Measurements from ENCODE around the gene HSP90B1. TPM values are rescaled to one million over a fixed set of nuclear protein-coding genes. Genes with fewer than 3 reads are reported as not detected.

The HSP90B1 gene
- total and polyA plus RNA-seq, 2 of the 13 experiments (the other 11 are each of a cell fraction or from before 2014, with no cell fraction given), result 800 to 954 TPM

DNA sequence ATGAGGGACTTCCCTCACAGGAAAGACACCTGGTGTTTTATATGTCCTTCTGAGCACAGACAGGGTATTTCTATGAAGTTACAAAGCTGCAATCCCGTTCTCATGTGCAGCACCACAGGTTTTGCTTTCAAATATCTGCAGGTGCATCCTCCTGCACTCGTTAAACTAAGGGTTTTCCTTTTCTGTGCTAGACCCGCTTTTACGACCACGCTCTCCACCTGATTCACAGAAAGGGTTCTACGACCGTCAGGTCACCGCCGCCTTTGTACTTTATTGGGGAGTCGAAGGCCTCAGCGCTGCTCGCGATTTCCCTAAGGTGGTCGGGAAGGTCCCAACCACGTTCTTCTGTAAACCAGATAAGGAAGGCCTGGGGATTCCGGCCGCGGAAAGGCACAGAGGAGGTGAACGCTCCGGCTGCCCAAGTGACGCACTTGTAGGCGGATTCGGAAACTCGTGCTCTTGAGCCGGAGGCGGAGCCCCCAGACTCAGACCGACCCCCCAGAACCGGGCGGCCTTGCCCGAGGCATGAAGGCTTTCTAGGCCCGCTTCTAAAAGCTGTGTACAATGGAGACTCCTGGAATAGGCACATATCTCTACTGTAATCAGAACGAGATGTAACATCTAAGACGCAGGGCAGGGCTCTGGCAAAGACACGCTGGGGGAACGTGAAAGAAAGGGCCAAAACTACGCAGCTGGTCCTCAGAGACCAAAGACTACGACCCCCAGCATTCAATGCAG, 995 bp upstream of the HSP90B1 start (continued):
- TF ChIP-seq, protein P1, sequence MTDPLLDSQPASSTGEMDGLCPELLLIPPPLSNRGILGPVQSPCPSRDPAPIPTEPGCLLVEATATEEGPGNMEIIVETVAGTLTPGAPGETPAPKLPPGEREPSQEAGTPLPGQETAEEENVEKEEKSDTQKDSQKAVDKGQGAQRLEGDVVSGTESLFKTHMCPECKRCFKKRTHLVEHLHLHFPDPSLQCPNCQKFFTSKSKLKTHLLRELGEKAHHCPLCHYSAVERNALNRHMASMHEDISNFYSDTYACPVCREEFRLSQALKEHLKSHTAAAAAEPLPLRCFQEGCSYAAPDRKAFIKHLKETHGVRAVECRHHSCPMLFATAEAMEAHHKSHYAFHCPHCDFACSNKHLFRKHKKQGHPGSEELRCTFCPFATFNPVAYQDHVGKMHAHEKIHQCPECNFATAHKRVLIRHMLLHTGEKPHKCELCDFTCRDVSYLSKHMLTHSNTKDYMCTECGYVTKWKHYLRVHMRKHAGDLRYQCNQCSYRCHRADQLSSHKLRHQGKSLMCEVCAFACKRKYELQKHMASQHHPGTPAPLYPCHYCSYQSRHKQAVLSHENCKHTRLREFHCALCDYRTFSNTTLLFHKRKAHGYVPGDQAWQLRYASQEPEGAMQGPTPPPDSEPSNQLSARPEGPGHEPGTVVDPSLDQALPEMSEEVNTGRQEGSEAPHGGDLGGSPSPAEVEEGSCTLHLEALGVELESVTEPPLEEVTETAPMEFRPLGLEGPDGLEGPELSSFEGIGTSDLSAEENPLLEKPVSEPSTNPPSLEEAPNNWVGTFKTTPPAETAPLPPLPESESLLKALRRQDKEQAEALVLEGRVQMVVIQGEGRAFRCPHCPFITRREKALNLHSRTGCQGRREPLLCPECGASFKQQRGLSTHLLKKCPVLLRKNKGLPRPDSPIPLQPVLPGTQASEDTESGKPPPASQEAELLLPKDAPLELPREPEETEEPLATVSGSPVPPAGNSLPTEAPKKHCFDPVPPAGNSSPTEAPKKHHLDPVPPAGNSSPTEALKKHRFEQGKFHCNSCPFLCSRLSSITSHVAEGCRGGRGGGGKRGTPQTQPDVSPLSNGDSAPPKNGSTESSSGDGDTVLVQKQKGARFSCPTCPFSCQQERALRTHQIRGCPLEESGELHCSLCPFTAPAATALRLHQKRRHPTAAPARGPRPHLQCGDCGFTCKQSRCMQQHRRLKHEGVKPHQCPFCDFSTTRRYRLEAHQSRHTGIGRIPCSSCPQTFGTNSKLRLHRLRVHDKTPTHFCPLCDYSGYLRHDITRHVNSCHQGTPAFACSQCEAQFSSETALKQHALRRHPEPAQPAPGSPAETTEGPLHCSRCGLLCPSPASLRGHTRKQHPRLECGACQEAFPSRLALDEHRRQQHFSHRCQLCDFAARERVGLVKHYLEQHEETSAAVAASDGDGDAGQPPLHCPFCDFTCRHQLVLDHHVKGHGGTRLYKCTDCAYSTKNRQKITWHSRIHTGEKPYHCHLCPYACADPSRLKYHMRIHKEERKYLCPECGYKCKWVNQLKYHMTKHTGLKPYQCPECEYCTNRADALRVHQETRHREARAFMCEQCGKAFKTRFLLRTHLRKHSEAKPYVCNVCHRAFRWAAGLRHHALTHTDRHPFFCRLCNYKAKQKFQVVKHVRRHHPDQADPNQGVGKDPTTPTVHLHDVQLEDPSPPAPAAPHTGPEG (CRISPR knock-in tag; IDR thresholded peaks at IDR 0.05), result no peak
- TF ChIP-seq ZNF143 (CRISPR knock-in tag; IDR thresholded peaks at IDR 0.05) (peak; percentile 91), ZNF567 (CRISPR knock-in tag; IDR thresholded peaks at IDR 0.05; ENCODE audit: borderline replicate concordance) (no peak), ZNF879 (CRISPR knock-in tag; IDR thresholded peaks at IDR 0.05) (no peak), HES4 (CRISPR knock-in tag; IDR thresholded peaks at IDR 0.05; ENCODE audit: borderline replicate concordance) (peak; percentile 83; the same call in 1 of the 2 replicates), ZNF124 (CRISPR knock-in tag; IDR thresholded peaks at IDR 0.05) (no peak), FOXP1 (IDR thresholded peaks at IDR 0.05) (no peak), FOXP1 (CRISPR knock-in tag; IDR thresholded peaks at IDR 0.05) (no peak), ZNF235 (CRISPR knock-in tag; IDR thresholded peaks at IDR 0.05; ENCODE audit: borderline replicate concordance) (no peak), PTBP1 (IDR thresholded peaks at IDR 0.05; ENCODE audit: low read depth, low read length, poor library complexity, severe bottlenecking) (no peak), CBFB (CRISPR knock-in tag; IDR thresholded peaks at IDR 0.05) (no peak)
- TF ChIP-seq, protein P2, sequence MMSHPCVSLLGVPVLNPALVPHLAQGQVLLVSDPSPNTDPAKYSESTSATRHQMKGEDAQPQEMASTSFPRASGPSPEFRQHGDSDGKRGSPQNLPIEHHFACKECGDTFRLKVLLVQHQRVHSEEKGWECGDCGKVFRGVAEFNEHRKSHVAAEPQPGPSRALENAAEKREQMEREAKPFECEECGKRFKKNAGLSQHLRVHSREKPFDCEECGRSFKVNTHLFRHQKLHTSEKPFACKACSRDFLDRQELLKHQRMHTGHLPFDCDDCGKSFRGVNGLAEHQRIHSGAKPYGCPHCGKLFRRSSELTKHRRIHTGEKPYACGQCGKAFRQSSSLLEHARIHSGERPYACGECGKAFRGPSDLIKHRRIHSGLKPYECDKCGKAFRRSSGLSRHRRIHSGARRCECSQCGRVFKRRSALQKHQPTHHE (CRISPR knock-in tag; IDR thresholded peaks at IDR 0.05; ENCODE audit: borderline replicate concordance), result no peak
- TF ChIP-seq, protein P3, sequence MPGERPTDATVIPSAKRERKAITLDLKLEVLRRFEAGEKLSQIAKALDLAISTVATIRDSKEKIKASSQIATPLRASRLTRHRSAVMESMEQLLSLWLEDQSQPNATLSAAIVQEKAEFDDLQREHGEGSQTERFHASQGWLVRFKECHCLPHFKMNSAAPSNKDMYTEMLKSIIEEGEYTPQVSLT (CRISPR knock-in tag; IDR thresholded peaks at IDR 0.05; ENCODE audit: borderline replicate concordance, low read depth), result no peak
- TF ChIP-seq, protein P4, sequence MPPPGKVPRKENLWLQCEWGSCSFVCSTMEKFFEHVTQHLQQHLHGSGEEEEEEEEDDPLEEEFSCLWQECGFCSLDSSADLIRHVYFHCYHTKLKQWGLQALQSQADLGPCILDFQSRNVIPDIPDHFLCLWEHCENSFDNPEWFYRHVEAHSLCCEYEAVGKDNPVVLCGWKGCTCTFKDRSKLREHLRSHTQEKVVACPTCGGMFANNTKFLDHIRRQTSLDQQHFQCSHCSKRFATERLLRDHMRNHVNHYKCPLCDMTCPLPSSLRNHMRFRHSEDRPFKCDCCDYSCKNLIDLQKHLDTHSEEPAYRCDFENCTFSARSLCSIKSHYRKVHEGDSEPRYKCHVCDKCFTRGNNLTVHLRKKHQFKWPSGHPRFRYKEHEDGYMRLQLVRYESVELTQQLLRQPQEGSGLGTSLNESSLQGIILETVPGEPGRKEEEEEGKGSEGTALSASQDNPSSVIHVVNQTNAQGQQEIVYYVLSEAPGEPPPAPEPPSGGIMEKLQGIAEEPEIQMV (CRISPR knock-in tag; IDR thresholded peaks at IDR 0.05; ENCODE audit: low read depth), result no peak
- TF ChIP-seq, protein P5, sequence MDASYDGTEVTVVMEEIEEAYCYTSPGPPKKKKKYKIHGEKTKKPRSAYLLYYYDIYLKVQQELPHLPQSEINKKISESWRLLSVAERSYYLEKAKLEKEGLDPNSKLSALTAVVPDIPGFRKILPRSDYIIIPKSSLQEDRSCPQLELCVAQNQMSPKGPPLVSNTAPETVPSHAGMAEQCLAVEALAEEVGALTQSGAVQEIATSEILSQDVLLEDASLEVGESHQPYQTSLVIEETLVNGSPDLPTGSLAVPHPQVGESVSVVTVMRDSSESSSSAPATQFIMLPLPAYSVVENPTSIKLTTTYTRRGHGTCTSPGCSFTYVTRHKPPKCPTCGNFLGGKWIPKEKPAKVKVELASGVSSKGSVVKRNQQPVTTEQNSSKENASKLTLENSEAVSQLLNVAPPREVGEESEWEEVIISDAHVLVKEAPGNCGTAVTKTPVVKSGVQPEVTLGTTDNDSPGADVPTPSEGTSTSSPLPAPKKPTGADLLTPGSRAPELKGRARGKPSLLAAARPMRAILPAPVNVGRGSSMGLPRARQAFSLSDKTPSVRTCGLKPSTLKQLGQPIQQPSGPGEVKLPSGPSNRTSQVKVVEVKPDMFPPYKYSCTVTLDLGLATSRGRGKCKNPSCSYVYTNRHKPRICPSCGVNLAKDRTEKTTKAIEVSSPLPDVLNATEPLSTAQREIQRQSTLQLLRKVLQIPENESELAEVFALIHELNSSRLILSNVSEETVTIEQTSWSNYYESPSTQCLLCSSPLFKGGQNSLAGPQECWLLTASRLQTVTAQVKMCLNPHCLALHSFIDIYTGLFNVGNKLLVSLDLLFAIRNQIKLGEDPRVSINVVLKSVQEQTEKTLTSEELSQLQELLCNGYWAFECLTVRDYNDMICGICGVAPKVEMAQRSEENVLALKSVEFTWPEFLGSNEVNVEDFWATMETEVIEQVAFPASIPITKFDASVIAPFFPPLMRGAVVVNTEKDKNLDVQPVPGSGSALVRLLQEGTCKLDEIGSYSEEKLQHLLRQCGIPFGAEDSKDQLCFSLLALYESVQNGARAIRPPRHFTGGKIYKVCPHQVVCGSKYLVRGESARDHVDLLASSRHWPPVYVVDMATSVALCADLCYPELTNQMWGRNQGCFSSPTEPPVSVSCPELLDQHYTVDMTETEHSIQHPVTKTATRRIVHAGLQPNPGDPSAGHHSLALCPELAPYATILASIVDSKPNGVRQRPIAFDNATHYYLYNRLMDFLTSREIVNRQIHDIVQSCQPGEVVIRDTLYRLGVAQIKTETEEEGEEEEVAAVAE (CRISPR knock-in tag; IDR thresholded peaks at IDR 0.05; ENCODE audit: borderline replicate concordance), result no peak
